HepG2 (cell line): ENCODE data around the gene PCP4L1. TPM values are rescaled to one million over a fixed set of nuclear protein-coding genes. Genes with fewer than 3 reads are reported as not detected.

ENCODE experiments used
- DDIT3 ChIP-seq: sonication (generic); formaldehyde crosslinking; IDR thresholded peaks from 2 replicates; pipeline ENCODE4 v1.4.0; 2020; ENCODE audit warnings: mild to moderate bottlenecking, missing genetic modification reagents
- MBNL3 ChIP-seq: fragments of 250-450 bp; sonication (Bioruptor Pico); conservative IDR thresholded peaks from 2 replicates; pipeline ENCODE4 v1.8.0; 2022; ENCODE audit warnings: mild to moderate bottlenecking, inconsistent platforms
- MLXIP ChIP-seq: sonication (generic); formaldehyde crosslinking; IDR thresholded peaks from 2 replicates; pipeline ENCODE4 v1.9.0; 2021; ENCODE audit warnings: missing genetic modification reagents, borderline replicate concordance
- ZFP90 ChIP-seq: sonication (generic); formaldehyde crosslinking; IDR thresholded peaks from 2 replicates; pipeline ENCODE4 v1.8.0; 2022; ENCODE audit warnings: missing genetic modification reagents, mild to moderate bottlenecking, inconsistent platforms, borderline replicate concordance
- ZNF501 ChIP-seq: sonication (generic); formaldehyde crosslinking; IDR thresholded peaks from 2 replicates; pipeline ENCODE4 v1.5.1; 2020; ENCODE audit warnings: mild to moderate bottlenecking, moderate library complexity, missing genetic modification reagents
- ZNF746 ChIP-seq: sonication (generic); formaldehyde crosslinking; IDR thresholded peaks from 2 replicates; pipeline ENCODE4 v1.8.0; 2022; ENCODE audit warnings: mild to moderate bottlenecking, missing genetic modification reagents
- ZSCAN25 ChIP-seq: sonication (generic); formaldehyde crosslinking; IDR thresholded peaks from 2 replicates; pipeline ENCODE4 v1.8.0; 2022; ENCODE audit warnings: mild to moderate bottlenecking, missing genetic modification reagents
- polyA plus RNA-seq, 8 experiments: library from polyadenylated mRNA; depleted of rRNA in 3 of 8; stranded (reverse) in 7 of 8; unstranded in 1 of 8; fragments of >200 nt; fragmentation: Illumina TruSeq in 4 of 8; extraction: Trizol in 4 of 8; gene quantifications; 2 replicates each; pipeline versions ENCODE4 v1.2.1 to v1.2.3, GENCODE V29; 2011 to 2016; ENCODE audit warnings: low read depth in 4 of 8, missing spikeins in 1 of 8, mixed read lengths in 1 of 8; ENCODE audit not compliant: insufficient read depth in 1 of 8
- total RNA-seq, 5 experiments: library from RNA; depleted of rRNA; stranded (reverse); fragments of >200 nt; fragmentation: Illumina TruSeq; extraction: Trizol; gene quantifications; 2 replicates each; pipeline ENCODE4 v1.2.3, GENCODE V29; 2016; ENCODE audit warnings: low read depth in 1 of 5
- TF ChIP-seq, protein P1 (sequence below), 2 experiments: sonication (generic) in 1 of 2; formaldehyde crosslinking in 1 of 2; IDR thresholded peaks; 2 replicates each; pipeline versions ENCODE4 v1.6.1 to v1.9.0; 2014 to 2022; ENCODE audit warnings: antibody characterized with exemption in 1 of 2, borderline replicate concordance in 1 of 2, inconsistent platforms in 1 of 2, low read depth in 1 of 2, missing genetic modification reagents in 1 of 2
- TF ChIP-seq, protein P2 (sequence below): sonication (generic); formaldehyde crosslinking; conservative IDR thresholded peaks from 2 replicates; pipeline ENCODE4 v1.4.0; 2020; ENCODE audit warnings: missing genetic modification reagents
- TF ChIP-seq, protein P3 (sequence below): sonication (generic); formaldehyde crosslinking; IDR thresholded peaks from 2 replicates; pipeline ENCODE4 v1.4.0; 2020; ENCODE audit warnings: missing genetic modification reagents

PCP4L1 gene
- total and polyA plus RNA-seq, 2 of the 13 experiments (the other 11 are each of a cell fraction or from before 2014, with no cell fraction given) = 0.28 TPM; not detected in 1

DNA sequence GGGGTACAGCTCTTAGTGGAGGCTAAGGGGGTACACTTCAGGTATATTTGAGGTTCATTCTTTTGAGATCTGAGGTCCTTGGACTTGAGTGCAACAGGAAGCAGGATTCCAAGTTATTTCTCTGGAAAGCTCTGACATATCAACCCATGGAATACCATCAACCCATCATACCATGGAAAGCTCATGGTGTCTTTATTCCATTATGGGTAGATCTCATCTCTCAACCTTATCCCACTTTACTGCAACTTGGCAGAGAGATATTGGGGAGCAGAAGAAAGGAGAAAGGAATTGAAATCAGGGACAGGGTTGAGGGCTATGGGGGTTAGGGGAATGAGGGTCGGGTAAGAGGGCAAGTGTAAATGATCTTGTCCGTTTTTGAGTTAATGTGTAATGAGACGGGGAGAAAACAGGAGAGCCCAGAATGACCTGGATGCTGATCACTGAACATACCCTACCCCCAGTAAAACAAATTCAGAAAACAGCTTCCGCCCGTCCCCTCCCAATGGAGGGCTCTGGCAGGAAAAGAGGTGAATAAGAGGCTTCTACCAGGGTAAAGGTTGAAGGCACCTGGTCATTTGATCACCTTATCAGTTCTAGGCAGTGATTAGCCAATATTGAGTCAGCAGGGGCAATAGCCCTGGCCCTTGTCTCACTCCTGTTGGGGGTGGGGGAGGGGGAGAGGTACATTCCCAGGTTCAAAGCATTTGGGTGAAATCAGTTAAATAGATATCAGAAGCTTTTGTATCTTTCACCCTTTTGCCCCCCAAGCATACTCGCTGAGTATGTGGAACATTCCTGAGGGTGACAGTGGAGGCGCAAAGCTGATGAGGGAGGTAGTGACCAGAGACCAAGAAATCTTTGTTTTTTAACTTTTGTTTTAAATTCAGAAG is 34.5 kb upstream of the PCP4L1 start (continued):
- 0 out of 2 replicates have a peak, but pooled peaks have one; percentile 55 for TF ChIP-seq MLXIP (CRISPR knock-in tag)
- TF ChIP-seq, protein P1, sequence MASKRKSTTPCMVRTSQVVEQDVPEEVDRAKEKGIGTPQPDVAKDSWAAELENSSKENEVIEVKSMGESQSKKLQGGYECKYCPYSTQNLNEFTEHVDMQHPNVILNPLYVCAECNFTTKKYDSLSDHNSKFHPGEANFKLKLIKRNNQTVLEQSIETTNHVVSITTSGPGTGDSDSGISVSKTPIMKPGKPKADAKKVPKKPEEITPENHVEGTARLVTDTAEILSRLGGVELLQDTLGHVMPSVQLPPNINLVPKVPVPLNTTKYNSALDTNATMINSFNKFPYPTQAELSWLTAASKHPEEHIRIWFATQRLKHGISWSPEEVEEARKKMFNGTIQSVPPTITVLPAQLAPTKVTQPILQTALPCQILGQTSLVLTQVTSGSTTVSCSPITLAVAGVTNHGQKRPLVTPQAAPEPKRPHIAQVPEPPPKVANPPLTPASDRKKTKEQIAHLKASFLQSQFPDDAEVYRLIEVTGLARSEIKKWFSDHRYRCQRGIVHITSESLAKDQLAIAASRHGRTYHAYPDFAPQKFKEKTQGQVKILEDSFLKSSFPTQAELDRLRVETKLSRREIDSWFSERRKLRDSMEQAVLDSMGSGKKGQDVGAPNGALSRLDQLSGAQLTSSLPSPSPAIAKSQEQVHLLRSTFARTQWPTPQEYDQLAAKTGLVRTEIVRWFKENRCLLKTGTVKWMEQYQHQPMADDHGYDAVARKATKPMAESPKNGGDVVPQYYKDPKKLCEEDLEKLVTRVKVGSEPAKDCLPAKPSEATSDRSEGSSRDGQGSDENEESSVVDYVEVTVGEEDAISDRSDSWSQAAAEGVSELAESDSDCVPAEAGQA (IDR thresholded peaks at IDR 0.05; ENCODE audit: low read depth) = no peak
- TF ChIP-seq, protein P1 (CRISPR knock-in tag; IDR thresholded peaks at IDR 0.05; ENCODE audit: borderline replicate concordance) = 0 out of 2 replicates have a peak, but pooled peaks have one; percentile 53
- TF ChIP-seq ZSCAN25 (CRISPR knock-in tag) = no peak; the same call in none of the 2 replicates
- peak; percentile 90 for TF ChIP-seq ZNF746 (CRISPR knock-in tag)
- no peak for TF ChIP-seq MBNL3 (CRISPR knock-in tag)
- TF ChIP-seq, protein P2, sequence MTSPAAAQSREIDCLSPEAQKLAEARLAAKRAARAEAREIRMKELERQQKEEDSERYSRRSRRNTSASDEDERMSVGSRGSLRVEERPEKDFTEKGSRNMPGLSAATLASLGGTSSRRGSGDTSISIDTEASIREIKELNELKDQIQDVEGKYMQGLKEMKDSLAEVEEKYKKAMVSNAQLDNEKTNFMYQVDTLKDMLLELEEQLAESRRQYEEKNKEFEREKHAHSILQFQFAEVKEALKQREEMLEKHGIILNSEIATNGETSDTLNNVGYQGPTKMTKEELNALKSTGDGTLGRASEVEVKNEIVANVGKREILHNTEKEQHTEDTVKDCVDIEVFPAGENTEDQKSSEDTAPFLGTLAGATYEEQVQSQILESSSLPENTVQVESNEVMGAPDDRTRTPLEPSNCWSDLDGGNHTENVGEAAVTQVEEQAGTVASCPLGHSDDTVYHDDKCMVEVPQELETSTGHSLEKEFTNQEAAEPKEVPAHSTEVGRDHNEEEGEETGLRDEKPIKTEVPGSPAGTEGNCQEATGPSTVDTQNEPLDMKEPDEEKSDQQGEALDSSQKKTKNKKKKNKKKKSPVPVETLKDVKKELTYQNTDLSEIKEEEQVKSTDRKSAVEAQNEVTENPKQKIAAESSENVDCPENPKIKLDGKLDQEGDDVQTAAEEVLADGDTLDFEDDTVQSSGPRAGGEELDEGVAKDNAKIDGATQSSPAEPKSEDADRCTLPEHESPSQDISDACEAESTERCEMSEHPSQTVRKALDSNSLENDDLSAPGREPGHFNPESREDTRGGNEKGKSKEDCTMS (CRISPR knock-in tag) = no peak
- TF ChIP-seq, protein P3, sequence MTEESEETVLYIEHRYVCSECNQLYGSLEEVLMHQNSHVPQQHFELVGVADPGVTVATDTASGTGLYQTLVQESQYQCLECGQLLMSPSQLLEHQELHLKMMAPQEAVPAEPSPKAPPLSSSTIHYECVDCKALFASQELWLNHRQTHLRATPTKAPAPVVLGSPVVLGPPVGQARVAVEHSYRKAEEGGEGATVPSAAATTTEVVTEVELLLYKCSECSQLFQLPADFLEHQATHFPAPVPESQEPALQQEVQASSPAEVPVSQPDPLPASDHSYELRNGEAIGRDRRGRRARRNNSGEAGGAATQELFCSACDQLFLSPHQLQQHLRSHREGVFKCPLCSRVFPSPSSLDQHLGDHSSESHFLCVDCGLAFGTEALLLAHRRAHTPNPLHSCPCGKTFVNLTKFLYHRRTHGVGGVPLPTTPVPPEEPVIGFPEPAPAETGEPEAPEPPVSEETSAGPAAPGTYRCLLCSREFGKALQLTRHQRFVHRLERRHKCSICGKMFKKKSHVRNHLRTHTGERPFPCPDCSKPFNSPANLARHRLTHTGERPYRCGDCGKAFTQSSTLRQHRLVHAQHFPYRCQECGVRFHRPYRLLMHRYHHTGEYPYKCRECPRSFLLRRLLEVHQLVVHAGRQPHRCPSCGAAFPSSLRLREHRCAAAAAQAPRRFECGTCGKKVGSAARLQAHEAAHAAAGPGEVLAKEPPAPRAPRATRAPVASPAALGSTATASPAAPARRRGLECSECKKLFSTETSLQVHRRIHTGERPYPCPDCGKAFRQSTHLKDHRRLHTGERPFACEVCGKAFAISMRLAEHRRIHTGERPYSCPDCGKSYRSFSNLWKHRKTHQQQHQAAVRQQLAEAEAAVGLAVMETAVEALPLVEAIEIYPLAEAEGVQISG (CRISPR knock-in tag) = peak; percentile 46; the same call in 1 of the 2 replicates
- TF ChIP-seq ZNF501 (CRISPR knock-in tag) = no peak
- TF ChIP-seq ZFP90 (CRISPR knock-in tag) = peak; percentile 71; the same call in 1 of the 2 replicates
- TF ChIP-seq DDIT3 (CRISPR knock-in tag) = 0 out of 2 replicates have a peak, but pooled peaks have one; percentile 65
